Adrenal gland (tissue), 5 donors: ENCODE measurements around the gene FAS.

Source experiments
- CTCF ChIP-seq, 6 experiments: fragments of 450-650 bp in 4 of 6; fragments of 200-600 bp in 2 of 6; sonication (generic) in 1 of 6; IDR thresholded peaks; 1 replicate in 5 of 6; 2 replicates in 1 of 6; pipeline versions ENCODE4 v1.5.1 to v1.8.0; 2016 to 2021; ENCODE audit warnings: antibody characterized with exemption in 6 of 6, mild to moderate bottlenecking in 2 of 6, moderate library complexity in 1 of 6
- POLR2A ChIP-seq, 2 donors: fragments of 450-650 bp; IDR thresholded peaks; one replicate each; pipeline ENCODE4 v1.6.1; 2017; ENCODE audit warnings: antibody characterized with exemption in 2 of 2, mild to moderate bottlenecking in 2 of 2, moderate library complexity in 1 of 2
- donor health status: DM: no; HTN: no; CAD: no.

GRCh38 chr10:88975377-88975720 lies 15.2 kb upstream of the FAS start:
- TF ChIP-seq POLR2A (IDR thresholded peaks at IDR 0.05) (no peak), CTCF (IDR thresholded peaks at IDR 0.05) (no peak)
